Aorta (tissue), 5 donors: ENCODE data around the gene CKMT1A. TPM values are rescaled to one million over a fixed set of nuclear protein-coding genes. Genes with fewer than 3 reads are reported as not detected.
A peak's percentile ranks its signal among the peaks of the same experiment; 100 is the strongest.
"Not testable (repeated sequence)": the region's sequence is repeated elsewhere in the genome, so short reads cannot be mapped to it uniquely, and the experiment has no call there.

Experiments used
- ATAC-seq: fragments of 200-7000 bp; cut with Tn5 transposase; one replicate; pipeline ENCODE4 v1.9.1; 2022; ENCODE audit warnings: moderate library complexity; ENCODE audit not compliant: low FRiP score
- DNase-seq, 2 donors: peaks; one replicate each; pipeline ENCODE4 v3.0.0-alpha.2; 2020
- H3K27ac ChIP-seq, 2 donors: one replicate each; pipeline ENCODE4 v1.5.1; 2013; ENCODE audit warnings: low read length in 2 of 2, mild to moderate bottlenecking in 2 of 2, moderate library complexity in 2 of 2, control low read depth in 1 of 2, inconsistent platforms in 1 of 2, low read depth in 1 of 2
- H3K27me3 ChIP-seq, 2 donors: one replicate each; pipeline ENCODE4 v1.6.1; 2013; ENCODE audit warnings: control low read depth in 1 of 2, low read length in 1 of 2, mild to moderate bottlenecking in 1 of 2, moderate library complexity in 1 of 2; ENCODE audit not compliant: insufficient read depth in 2 of 2, control insufficient read depth in 1 of 2
- H3K36me3 ChIP-seq, 2 donors: one replicate each; pipeline ENCODE4 v1.6.1; 2013; ENCODE audit warnings: control low read depth in 1 of 2, low read length in 1 of 2, mild to moderate bottlenecking in 1 of 2; ENCODE audit not compliant: insufficient read depth in 2 of 2, control insufficient read depth in 1 of 2
- H3K4me1 ChIP-seq, 2 donors: one replicate each; pipeline ENCODE4 v1.6.1; 2013; ENCODE audit warnings: low read length in 2 of 2, control low read depth in 1 of 2, mild to moderate bottlenecking in 1 of 2, moderate library complexity in 1 of 2; ENCODE audit not compliant: insufficient read depth in 2 of 2, control insufficient read depth in 1 of 2
- H3K4me3 ChIP-seq, 2 donors: one replicate each; pipeline ENCODE4 v1.5.1; 2013; ENCODE audit warnings: low read length in 2 of 2, control low read depth in 1 of 2, mild to moderate bottlenecking in 1 of 2
- H3K9me3 ChIP-seq: one replicate; pipeline ENCODE4 v1.6.1; 2013; ENCODE audit warnings: mild to moderate bottlenecking, low read length; ENCODE audit not compliant: control insufficient read depth
- WGBS, 2 donors: extraction: QIAGEN DNeasy Blood & Tissue Kit; methylation state at CpG; one replicate each; pipeline ENCODE4 v1.1.7; 2013; 5-methylcytosine and 5-hydroxymethylcytosine counted together
- intact Hi-C, 2 donors: fragments of 100-400 bp; cut with DNase I; formaldehyde crosslinking; loops; one replicate each; pipeline versions ENCODE4 v1.14.2 to v1.15.0; 2022
- long read RNA-seq, 2 donors: library from polyadenylated mRNA; unstranded; transcript quantifications; one replicate each; pipeline ENCODE4 v2.0.0, GENCODE V29; 2020 to 2021
- polyA plus RNA-seq, 2 donors: library from polyadenylated mRNA; stranded (reverse); fragments of 200-250 nt; gene quantifications; one replicate each; pipeline ENCODE4 v1.2.3, GENCODE V29; 2013
- total RNA-seq, 2 donors: library from RNA; stranded (reverse); fragmentation: NEBNext Ultra II Directional; extraction: Animal tissue kit (Norgen Biotek cat#: 25700); gene quantifications; one replicate each; pipeline ENCODE4 v1.2.1, GENCODE V29; 2021
- donor health status: healthy with polysubstance abuse.
- donor health status: Bipolar disorder and iron deficiency.
- donor health status: DM: no; HTN: no; CAD: no.
- donor health status: DM: no; HTN: no; CAD: no.
- donor health status: DM: yes; HTN: yes; CAD: no.

Gene CKMT1A
- total RNA-seq = not detected
- 10 to 100 TPM in 1 of 2 donors, not detected in 1; 11.1 TPM for polyA plus RNA-seq
- long read RNA-seq, donor 1 = 0 reads
- long read RNA-seq, donor 2 = 0 reads

- DNase-seq, H3K4me1 ChIP-seq, H3K27ac ChIP-seq, H3K36me3 ChIP-seq, H3K4me3 ChIP-seq, intact Hi-C loops, H3K27me3 ChIP-seq, H3K9me3 ChIP-seq: not testable (repeated sequence)
- peak; percentile 47 for ATAC-seq
- no CpG with 5 or more reads among the region's 43 CpGs for WGBS, 2 donors
Observed at GRCh38 chr15:43693148-43694022, at the start of gene CKMT1A. TSS of gene CKMT1A (plus strand) at chr15:43693859. CDS start at chr15:43694051, 192 bp downstream.

GRCh38 chr15:43648649-43649429 lies 44.8 kb upstream of the CKMT1A start, which contains the start of gene CATSPER2:
TSS of gene CATSPER2 (minus strand) at chr15:43648844. CDS start at chr15:43648061, 783 bp downstream.
- intact Hi-C loops = no loop called here

GRCh38 chr15:43649430-43649926 lies 44.2 kb upstream of the CKMT1A start:
- H3K27ac ChIP-seq, H3K4me3 ChIP-seq, ATAC-seq, DNase-seq, H3K27me3 ChIP-seq, H3K36me3 ChIP-seq, H3K4me1 ChIP-seq, intact Hi-C loops, H3K9me3 ChIP-seq: not testable (repeated sequence)
- WGBS, 2 donors = 94 to 99% methylated on average over 15 to 16 of the region's 16 CpGs

More at GRCh38 chr15:43648649-43649429, 44.8 kb upstream of the CKMT1A start, which contains the start of gene CATSPER2:
- Histone ChIP-seq H3K36me3 (no peaks in the 10 kb centered on the region), H3K9me3 (no peaks in the 10 kb centered on the region), H3K4me3 (no peak within 1 kb of the TSS), H3K27ac (no peak within 1 kb of the TSS), H3K27me3 (no peaks in the 10 kb centered on the region), H3K4me1 (no peaks in the 10 kb centered on the region)
- ATAC-seq = no peak
- DNase-seq = peak in 1 of 2 donors; percentile 71
- WGBS, 2 donors = 77 to 79% methylated on average over 56 to 85 of the region's 85 CpGs

- H3K9me3 ChIP-seq, H3K4me1 ChIP-seq, DNase-seq, H3K36me3 ChIP-seq, intact Hi-C loops, H3K4me3 ChIP-seq, ATAC-seq, H3K27ac ChIP-seq, H3K27me3 ChIP-seq: not testable (repeated sequence)
- WGBS, 2 donors = 90% methylated on average over 7 of the region's 10 CpGs; no CpG with 5 or more reads in 1 of the 2 donors
Observed at GRCh38 chr15:43659727-43660126, 33.9 kb upstream of the CKMT1A start.

GRCh38 chr15:43662293-43662692 lies 31.4 kb upstream of the CKMT1A start:
- H3K27me3 ChIP-seq, H3K27ac ChIP-seq, DNase-seq, H3K36me3 ChIP-seq, H3K4me1 ChIP-seq, intact Hi-C loops, H3K9me3 ChIP-seq, ATAC-seq, H3K4me3 ChIP-seq: not testable (repeated sequence)
- WGBS, 2 donors = 93 to 100% methylated on average over 1 of the region's 2 CpGs

- H3K4me3 ChIP-seq, H3K27me3 ChIP-seq, intact Hi-C loops, H3K9me3 ChIP-seq, H3K36me3 ChIP-seq, H3K4me1 ChIP-seq, H3K27ac ChIP-seq, DNase-seq, ATAC-seq: not testable (repeated sequence)
- WGBS, 2 donors = no CpG with 5 or more reads among the region's 8 CpGs
Observed at GRCh38 chr15:43663333-43663732, 30.3 kb upstream of the CKMT1A start.

- intact Hi-C loops, H3K36me3 ChIP-seq, H3K4me1 ChIP-seq, H3K27ac ChIP-seq, H3K9me3 ChIP-seq, DNase-seq, ATAC-seq, H3K4me3 ChIP-seq, H3K27me3 ChIP-seq: not testable (repeated sequence)
- WGBS, 2 donors = no CpG with 5 or more reads among the region's 1 CpG
Observed at GRCh38 chr15:43666177-43666576, 27.5 kb upstream of the CKMT1A start.

- H3K36me3 ChIP-seq, DNase-seq, H3K4me3 ChIP-seq, H3K4me1 ChIP-seq, H3K27me3 ChIP-seq, H3K27ac ChIP-seq, ATAC-seq, H3K9me3 ChIP-seq, intact Hi-C loops: not testable (repeated sequence)
- no CpG with 5 or more reads among the region's 1 CpG for WGBS, 2 donors
Observed at GRCh38 chr15:43674175-43674574, 19.5 kb upstream of the CKMT1A start.
